HG02759 (cell line): ENCODE measurements around the gene USE1.
"Not testable (repeated sequence)": the region's sequence is repeated elsewhere in the genome, so short reads cannot be mapped to it uniquely, and the experiment has no call there.

Experiments
- ATAC-seq: cut with Tn5 transposase; IDR thresholded peaks from one replicate; pipeline ENCODE4 v1.9.1; 2021; ENCODE audit warnings: mild to moderate bottlenecking, moderate library complexity; ENCODE audit not compliant: unreplicated experiment

The USE1 gene, protein sequence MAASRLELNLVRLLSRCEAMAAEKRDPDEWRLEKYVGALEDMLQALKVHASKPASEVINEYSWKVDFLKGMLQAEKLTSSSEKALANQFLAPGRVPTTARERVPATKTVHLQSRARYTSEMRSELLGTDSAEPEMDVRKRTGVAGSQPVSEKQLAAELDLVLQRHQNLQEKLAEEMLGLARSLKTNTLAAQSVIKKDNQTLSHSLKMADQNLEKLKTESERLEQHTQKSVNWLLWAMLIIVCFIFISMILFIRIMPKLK

DNA sequence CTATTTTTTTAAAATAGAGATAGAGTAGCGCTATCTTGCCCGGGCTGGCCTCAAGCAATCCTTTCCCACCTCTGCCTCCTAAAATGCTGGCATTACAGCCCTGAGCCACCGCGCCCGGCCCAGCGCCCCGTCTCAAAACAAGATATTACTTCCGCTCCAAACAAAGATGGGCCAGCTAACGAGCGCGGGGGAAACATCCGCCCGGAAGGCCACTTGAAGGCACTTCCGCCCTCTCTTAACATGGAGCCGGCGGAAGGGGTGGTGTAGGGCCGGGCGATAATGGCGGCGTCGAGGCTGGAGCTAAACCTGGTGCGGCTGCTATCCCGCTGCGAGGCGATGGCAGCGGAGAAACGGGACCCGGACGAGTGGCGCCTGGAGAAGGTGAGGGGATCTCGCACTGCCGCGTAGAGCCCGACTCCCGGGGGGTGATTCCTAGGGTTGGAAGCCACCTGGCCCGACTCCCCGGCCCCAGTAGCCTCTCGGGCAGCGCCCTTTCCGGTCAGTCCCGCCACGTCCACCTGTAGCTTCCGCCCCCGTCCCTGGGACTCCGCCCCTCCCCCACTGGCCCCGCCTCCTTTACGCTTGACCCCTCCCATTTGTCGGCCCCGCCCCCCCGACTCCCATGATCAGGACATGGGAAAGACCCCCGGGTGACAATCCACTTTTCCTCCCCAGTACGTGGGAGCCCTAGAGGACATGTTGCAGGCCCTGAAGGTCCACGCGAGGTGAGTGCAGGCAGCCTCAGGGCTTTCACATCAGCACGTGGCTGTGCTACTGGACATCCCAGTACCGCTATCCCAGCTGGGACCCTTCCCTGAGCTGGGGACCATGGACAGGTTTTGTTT, at the start of gene USE1:
TSS of gene USE1 (plus strand) at position 231 of the 845 bp plus-strand sequence. CDS start at position 280, 49 bp downstream.
- ATAC-seq, result peak; percentile 79

DNA sequence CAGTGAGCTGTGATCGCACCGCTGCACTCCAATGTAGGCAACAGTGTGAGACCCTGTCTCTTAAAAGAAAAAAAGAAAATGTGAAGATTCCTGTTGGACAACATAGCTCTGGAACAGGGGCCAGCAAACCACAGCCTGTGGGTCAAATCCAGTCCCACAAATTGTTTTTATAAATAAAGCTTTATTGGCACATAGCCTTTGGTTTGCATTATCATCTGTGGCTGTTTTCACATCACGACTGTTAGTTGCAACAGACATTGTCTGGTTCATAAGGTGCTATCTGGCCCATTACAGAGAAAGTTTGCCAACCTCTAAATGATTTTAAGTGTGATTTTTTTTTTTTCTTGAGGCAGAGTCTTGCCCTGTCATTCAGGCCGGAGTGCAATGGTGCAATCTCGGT, 49.4 kb upstream of the USE1 start:
- ATAC-seq, result no peak

DNA sequence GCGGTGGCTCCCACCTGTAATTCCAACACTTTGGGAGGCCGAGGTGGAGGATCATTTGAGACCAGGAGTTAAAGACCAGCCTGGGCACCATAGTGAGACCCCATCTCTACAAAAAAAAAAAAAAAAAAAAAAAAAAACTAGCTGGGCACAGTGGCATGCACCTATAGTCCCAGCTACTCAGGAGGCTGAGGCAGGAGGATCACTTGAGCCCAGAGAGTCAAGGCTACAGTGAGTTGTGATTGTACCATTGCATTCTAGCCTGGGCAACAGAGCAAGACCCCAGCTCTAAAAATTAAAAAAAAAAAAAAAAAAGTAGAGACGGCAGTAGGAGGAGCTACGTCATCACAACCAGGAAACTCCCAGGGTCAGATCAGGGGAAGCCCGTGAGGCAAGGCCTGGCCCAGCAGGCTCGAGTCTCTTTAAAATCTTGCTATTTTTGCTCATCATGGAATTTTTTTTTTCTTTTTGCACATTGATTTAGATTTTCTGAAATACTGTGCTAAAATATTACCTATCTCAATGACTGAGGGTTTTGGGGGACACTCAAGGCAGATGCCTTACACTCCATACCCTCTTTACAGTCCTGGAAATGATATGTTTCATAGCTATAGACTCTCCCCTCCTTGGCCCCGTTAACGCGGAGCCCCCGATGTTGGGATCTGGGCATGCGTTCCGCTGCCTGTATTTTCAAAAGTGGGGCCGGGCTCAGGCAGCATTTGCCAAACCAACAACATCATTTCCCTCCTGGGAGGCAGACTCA, 44.4 kb upstream of the USE1 start:
- ATAC-seq, result no peak

DNA sequence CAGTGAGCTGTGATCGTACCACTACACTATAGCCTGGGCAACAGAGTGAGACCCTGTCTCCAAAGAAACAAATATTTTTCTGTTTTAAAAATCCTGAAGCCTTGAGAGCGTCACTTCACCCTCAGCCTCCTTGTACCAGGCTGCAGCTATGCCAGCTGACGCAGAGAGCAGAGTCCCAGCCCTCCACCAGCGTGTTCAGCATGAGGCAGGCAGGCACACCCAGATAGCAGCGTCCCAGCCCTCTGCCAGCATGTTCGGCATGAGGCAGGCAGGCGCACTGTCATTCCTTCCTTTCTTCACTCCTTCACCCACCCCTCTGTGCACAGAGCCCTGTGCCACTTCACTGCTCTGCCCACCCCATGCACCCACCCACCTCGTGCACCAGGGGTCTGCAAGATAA, 43.3 kb upstream of the USE1 start:
- no peak for ATAC-seq

DNA sequence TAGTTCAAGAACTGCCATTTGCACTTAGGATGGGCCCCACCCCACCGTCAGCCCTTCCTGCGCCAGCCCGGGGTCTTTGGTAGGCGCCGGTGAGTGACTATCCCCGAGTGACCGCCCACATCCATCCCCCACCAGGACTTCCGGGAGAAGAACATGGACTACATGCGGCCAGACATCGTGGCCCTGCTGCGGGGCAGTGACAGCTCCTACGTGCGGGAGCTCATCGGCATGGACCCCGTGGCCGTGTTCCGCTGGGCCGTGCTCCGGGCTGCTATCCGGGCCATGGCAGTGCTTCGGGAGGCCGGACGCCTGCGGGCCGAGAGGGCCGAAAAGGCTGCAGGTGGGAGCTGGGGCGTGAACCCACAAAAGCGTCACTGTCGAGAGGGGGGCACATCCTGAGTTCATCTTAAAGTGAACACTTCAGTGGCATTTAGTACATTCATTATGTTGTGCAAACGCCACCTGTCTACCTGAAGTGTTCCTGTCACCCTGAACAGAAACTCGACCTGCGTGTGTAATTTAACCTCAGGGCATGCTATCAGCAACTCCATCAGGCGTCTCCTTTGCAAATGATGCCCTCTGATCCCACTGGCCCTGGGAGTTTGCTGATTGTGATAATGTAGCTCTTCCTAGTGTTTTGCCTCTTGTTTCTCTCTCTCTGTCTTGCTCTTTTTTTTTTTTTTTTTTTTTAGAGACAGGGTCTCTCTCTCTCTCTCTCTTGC, 42.4 kb upstream of the USE1 start:
- no peak for ATAC-seq

DNA sequence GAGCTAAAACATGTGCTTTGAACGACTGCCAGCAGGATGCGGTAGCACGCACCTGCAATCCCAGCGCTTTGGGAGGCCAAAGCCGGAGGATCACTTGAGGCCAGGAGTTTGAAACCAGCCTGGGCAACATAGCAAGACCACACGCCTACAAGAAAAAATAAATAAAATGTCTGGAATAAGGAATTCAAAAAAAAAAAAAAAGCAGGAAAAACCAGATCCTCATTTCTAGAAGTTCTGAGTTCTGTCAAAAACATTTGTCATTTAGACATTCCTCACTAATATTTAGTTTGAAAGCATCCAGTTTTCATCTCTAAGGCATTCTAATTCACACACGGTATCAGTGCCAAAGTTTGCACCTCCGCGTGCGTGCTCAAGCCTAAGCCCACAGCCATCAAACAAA, 36.9 kb upstream of the USE1 start:
- no peak for ATAC-seq

DNA sequence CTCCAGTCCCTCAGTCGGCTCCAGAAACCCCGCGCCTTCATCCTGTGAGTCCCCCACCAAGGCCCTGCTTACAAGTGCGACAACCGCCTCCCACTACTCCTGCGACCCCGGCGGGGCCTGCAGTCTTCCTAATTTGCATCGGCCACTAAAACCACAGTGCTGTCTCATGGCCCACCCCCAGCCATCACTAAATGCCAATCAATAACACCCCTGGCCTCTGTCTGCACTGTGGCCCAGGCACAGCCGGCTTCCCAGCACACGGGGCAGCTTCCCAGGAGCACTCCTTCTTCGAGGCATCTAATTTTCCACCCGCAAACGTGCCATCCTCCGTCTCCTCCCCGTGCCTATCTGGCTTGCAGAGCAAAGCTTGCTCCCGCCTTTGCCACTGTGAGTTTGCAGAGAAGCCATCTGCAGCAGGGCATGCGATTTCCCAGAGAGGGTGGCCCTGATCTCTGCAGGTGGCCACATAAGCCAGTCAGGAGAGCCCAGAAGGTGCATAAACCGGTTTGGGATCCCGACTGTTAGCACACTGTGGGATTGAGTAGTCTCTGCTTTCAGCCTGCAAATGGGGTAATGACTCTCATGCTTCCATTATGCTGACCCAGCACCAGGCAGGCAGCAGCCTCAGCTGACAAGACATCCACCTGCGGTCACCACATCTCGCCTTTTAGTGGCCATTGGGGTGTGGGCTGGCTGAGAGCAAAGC, 34.0 kb upstream of the USE1 start:
- ATAC-seq, result no peak

DNA sequence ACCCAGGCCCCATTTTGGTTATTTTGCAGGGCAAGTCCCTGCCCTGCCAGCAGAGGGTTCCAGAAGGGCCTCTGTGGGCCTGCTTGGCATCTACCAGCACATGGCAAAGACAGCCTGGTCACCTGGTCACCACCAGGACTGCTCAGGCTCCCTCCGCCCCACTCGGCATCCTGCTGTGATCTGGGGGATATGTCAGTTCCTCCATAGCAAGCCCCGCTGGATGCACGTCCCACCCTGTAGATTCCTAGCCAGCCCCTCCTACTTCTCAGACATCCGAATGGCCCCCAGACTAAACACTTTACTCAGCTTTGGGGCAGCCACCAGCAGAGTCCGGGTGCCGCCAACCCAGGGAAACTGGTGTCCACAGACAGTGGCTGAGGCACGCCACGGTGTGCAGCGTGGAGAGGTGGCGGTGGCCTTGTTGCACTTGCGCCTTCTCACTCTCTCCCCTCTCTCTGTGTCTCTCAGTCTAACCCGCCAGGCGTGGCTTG, 31.8 kb upstream of the USE1 start:
- no peak for ATAC-seq

DNA sequence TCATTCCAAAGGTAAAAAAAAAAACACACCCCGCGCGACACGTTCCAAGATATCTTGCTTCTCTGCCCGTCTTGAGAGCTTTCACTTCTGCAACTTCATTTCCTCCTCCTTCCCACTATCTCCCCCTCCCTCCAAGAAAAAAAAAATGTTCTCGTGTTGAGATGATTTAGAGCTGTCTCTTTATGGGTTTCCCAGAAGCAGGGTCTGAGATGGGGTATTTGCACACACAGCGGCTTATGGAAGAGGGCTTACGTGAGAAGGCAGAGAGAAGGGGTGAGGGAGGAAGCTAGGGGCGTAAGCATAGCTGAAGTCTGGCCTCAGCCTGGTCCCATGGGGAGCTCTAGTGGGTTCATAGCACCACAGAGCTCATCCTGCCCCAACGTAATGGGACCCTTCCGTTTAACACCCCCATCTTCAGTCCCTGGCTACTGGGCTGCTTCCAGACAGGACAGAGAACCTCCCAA, 31.3 kb upstream of the USE1 start:
- no peak for ATAC-seq

DNA sequence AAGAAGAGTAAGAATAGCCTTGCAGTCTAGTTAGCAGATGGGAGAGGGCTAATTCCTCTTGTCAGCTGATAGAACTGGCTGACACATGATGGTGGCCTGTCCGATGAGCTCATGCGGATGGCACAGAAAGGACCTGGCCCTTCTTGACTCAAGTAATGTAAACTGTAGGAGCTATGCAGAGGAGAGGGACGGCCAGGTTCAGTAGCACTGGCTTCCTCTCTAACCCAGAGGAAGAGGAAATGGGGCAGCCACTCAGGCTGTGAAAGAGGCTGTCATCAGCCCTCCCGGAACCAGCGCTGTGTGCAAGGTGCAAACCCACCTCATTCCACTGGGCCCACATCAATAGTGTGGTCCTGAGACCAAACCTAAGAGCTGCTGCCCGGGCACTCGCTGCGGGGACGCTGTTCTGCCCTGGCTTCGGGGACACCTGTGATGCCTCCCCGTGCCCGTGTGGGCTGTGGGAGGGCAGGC, 30.8 kb upstream of the USE1 start:
- no peak for ATAC-seq

DNA sequence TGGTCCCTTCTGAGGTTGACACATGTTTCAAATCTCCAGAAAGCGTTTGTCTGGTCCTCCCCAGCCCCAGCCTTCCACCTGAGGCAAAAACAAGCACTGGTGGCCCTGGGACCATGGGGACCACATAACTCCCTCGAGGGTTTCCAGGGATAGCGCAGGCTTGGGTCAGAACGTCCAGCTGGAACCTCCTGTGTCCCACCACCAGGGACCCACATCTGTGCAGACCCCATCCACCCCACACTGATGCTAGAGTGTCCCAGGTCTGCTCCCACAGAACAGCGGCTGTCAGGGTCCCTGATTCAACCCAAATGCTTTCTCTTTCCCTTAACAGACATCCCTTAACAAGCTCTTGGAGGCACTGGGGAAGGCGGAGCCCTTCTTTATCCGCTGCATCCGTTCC, 29.6 kb upstream of the USE1 start:
- no peak for ATAC-seq

DNA sequence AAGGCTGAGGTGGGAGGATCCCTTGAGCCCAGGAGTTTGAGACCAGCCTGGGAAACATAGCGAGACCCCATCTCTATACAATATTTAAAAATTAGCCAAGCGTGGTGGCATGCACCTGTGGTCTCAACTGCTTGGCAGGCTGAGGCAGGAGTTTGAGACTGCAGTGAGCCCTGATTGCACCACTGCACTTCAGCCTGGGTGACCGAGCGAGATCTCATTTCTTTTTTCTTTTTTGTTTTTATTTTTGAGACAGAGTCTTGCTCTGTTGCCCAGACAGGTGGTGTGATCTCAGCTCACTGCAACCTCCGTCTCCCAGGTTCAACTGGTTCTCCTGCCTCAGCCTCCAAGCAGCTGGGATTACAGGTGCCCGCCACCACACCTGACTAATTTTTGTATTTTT, 23.4 kb upstream of the USE1 start:
- ATAC-seq, result not testable (repeated sequence)

DNA sequence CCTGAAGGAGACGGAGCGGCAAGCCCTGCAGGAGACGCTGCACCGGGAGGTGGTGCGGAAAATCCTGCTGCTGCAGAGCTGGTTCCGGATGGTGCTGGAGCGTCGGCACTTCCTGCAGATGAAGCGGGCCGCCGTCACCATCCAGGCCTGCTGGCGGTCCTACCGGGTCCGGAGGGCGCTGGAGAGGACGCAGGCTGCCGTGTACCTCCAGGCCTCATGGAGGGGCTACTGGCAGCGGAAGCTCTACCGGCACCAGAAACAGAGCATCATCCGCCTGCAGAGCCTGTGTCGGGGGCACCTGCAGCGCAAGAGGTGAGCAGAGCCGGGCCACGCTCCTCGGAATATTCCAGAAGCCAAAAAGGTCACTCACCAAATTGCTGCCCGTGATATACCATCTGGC, 22.4 kb upstream of the USE1 start:
- no peak for ATAC-seq

DNA sequence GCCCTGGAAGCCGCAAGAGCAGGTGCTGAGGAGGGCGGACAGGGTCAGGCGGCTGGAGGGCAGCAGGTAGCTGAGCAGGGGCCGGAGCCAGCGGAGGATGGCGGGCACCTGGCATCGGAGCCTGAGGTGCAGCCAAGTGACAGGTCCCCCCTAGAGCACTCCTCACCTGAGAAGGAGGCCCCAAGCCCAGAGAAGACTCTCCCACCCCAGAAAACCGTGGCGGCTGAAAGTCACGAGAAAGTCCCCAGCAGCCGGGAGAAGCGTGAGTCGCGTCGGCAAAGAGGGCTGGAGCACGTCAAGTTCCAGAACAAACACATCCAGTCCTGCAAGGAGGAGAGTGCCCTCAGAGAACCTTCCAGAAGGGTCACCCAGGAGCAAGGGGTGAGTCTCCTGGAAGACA, 20.5 kb upstream of the USE1 start:
- no peak for ATAC-seq

DNA sequence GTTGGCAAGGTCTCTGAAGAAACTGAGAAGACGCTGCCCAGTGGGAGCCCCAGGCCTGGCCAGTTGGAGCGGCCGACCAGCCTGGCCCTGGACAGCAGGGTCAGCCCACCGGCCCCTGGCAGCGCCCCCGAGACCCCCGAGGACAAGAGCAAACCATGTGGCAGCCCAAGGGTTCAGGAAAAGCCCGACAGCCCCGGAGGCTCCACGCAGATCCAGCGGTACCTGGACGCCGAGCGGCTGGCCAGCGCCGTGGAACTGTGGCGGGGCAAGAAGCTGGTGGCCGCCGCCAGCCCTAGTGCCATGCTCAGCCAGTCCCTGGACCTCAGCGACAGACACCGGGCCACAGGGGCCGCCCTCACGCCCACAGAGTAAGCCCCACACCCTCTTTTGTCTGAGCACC, 20.1 kb upstream of the USE1 start:
- ATAC-seq, result no peak

DNA sequence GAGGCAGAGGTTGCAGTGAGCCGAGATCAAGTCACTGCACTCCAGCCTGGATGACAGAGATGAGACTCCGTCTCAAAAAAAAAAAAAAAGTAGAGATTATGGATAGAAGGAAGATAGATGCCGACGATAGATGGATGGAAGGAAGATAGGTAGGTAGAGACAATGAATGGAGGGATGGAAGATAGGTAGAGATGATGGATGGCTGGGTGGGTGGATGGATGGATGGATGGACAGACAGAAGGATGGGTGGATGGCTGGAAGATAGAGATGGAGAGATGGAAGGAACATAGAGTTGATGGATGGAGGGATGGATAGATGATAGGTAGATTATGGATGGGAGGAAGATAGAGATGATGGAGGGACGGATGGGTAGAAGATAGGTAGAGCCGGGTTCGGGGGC, 18.5 kb upstream of the USE1 start:
- no peak for ATAC-seq

DNA sequence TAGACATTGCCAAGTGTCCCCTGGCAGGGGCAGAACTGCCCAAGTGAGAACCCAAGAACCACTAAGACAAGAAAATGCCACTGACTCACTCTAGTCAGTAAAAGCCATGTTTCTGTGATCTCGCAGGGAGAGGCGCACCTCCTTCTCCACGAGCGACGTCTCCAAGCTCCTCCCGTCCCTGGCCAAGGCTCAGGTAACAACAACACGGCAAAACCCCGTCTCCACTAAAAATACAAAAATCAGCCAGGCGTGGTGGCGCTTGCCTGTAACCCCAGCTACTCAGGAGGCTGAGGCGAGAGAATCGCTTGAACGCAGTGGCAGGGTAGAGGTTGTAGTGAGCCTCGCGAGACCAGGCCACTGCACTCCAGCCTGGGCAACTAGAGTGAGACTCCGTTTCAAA, 17.5 kb upstream of the USE1 start:
- no peak for ATAC-seq

DNA sequence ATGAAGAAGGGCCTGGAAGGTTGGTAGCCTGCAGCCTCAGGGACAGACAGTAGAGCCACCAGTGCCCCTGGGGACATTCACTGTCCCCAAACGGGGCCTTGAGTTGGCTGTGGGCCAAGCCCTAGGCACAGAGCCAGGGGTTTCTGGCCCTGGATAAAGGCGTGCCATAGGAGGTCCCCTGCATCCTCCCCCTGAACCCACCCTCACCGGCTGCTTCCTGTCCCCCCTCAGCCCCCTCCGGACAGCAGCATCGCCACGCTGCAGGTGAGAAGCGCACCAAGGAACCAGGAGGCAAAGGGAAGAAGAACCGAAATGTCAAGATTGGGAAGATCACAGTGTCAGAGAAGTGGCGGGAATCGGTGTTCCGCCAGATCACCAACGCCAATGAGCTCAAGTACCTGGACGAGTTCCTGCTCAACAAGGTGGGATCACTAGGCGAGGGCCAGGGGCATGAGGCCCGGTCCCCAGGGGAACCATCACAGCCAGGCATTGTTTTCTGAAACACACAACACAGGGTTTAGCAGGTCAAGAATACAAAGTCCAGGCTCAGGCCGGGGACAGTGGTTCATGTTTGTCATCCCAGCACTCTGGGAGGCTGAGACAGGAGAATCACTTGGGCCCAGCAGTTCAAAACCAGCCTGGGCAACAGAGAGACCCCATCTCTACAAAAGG, 14.6 kb upstream of the USE1 start:
- ATAC-seq, result no peak

DNA sequence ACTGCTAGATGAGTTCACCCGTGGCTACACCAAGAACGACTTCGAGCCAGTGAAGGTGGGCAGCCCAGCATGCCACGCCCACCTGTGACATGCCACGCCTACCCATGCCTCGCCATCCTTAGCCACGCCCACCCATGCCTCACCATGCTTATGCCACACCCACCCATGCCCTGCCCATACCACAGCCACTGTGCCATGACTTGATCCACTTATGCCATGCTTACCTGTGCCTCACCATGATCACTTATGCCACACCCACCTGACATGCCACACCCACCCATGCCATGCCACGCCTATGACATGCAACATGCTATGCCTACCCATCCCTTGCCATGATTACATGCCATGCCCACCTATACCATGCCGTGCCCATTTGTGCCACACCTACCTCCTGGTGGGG, 12.9 kb upstream of the USE1 start:
- ATAC-seq, result no peak

DNA sequence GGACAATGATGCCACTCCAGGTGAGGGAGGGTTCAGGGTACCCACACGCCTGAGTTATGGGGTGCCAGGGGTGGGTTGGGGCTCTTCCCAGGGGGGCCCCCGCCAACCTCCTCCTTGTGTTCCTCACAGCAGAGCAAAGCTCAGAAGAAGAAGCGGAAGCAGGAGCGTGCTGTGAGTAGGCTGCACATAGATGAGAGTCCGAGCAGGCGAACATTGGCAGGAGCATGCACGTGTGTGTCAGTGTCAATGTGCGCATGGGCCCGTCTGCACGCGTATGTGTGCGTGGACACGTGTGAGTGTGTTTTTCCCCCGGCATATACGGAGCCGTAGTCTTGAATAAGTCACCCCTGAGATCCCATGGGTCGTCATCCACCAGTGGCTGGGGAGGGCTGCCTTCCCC, 12.4 kb upstream of the USE1 start:
- ATAC-seq, result no peak
